Ishikawa (cell line): ENCODE measurements around the gene NTPCR.

Source experiments
- CEBPB ChIP-seq: IDR thresholded peaks from 2 replicates; pipeline ENCODE4 v1.6.1; 2012
- CREB1 ChIP-seq: IDR thresholded peaks from 2 replicates; pipeline ENCODE4 v1.6.1; 2012; ENCODE audit warnings: low read depth
- EGR1 ChIP-seq: IDR thresholded peaks from 2 replicates; pipeline ENCODE4 v1.6.1; 2012
- EP300 ChIP-seq: IDR thresholded peaks from 2 replicates; pipeline ENCODE4 v1.6.1; 2012; ENCODE audit warnings: borderline replicate concordance
- FOXM1 ChIP-seq: IDR thresholded peaks from 2 replicates; pipeline ENCODE4 v1.6.1; 2012; ENCODE audit warnings: low read depth, borderline replicate concordance
- NFIC ChIP-seq: IDR thresholded peaks from 2 replicates; pipeline ENCODE4 v1.6.1; 2012
- RAD21 ChIP-seq: IDR thresholded peaks from 2 replicates; pipeline ENCODE4 v1.6.1; 2012; ENCODE audit warnings: low read depth
- TAF1 ChIP-seq: IDR thresholded peaks from 2 replicates; pipeline ENCODE4 v1.6.1; 2012; ENCODE audit warnings: low read depth, mild to moderate bottlenecking
- TCF12 ChIP-seq: IDR thresholded peaks from 2 replicates; pipeline ENCODE4 v1.6.1; 2012; ENCODE audit warnings: low read depth
- TEAD4 ChIP-seq: IDR thresholded peaks from 2 replicates; pipeline ENCODE4 v1.6.1; 2012
- YY1 ChIP-seq: IDR thresholded peaks from 2 replicates; pipeline ENCODE4 v1.6.1; 2012; ENCODE audit warnings: low read depth
- ZBTB7A ChIP-seq: IDR thresholded peaks from 2 replicates; pipeline ENCODE4 v1.6.1; 2012; ENCODE audit warnings: low read depth
- TF ChIP-seq, protein P1 (sequence below): IDR thresholded peaks from 2 replicates; pipeline ENCODE4 v1.6.1; 2012
- TF ChIP-seq, protein P2 (sequence below): IDR thresholded peaks from 2 replicates; pipeline ENCODE4 v1.6.1; 2012
- TF ChIP-seq, protein P3 (sequence below): IDR thresholded peaks from 2 replicates; pipeline ENCODE4 v1.6.1; 2012; ENCODE audit warnings: low read depth, mild to moderate bottlenecking

NTPCR gene

DNA sequence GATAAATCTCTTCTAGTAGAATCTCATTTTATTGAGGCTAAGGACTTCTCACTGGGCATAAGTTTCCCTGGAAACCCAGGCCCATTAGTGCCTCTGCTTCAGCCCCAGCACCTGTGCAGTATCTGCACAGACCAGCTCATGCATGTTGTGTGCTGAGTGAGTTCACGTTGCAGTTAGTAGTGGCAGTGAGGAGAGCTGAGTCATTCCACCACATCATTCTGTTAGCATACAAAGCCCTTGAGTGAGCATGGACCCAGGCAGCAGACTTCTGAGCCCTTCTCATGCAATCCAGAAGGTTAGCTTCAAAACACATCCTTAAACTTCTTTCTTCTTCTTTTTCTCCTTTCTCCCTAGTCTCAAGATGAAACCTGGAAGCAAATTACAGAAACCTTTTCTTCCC is 45.8 kb upstream of the NTPCR start:
- TF ChIP-seq YY1 = no peak
- TF ChIP-seq EGR1 = no peak
- TF ChIP-seq, protein P1, sequence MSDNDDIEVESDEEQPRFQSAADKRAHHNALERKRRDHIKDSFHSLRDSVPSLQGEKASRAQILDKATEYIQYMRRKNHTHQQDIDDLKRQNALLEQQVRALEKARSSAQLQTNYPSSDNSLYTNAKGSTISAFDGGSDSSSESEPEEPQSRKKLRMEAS = no peak
- no peak for TF ChIP-seq EP300
- TF ChIP-seq, protein P2, sequence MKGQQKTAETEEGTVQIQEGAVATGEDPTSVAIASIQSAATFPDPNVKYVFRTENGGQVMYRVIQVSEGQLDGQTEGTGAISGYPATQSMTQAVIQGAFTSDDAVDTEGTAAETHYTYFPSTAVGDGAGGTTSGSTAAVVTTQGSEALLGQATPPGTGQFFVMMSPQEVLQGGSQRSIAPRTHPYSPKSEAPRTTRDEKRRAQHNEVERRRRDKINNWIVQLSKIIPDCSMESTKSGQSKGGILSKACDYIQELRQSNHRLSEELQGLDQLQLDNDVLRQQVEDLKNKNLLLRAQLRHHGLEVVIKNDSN = no peak
- no peak for TF ChIP-seq TAF1
- TF ChIP-seq NFIC = no peak
- TF ChIP-seq RAD21 = no peak
- no peak for TF ChIP-seq ZBTB7A
- TF ChIP-seq CREB1 = no peak
- no peak for TF ChIP-seq FOXM1
- no peak for TF ChIP-seq TEAD4
- no peak for TF ChIP-seq CEBPB
- no peak for TF ChIP-seq TCF12
- TF ChIP-seq, protein P3, sequence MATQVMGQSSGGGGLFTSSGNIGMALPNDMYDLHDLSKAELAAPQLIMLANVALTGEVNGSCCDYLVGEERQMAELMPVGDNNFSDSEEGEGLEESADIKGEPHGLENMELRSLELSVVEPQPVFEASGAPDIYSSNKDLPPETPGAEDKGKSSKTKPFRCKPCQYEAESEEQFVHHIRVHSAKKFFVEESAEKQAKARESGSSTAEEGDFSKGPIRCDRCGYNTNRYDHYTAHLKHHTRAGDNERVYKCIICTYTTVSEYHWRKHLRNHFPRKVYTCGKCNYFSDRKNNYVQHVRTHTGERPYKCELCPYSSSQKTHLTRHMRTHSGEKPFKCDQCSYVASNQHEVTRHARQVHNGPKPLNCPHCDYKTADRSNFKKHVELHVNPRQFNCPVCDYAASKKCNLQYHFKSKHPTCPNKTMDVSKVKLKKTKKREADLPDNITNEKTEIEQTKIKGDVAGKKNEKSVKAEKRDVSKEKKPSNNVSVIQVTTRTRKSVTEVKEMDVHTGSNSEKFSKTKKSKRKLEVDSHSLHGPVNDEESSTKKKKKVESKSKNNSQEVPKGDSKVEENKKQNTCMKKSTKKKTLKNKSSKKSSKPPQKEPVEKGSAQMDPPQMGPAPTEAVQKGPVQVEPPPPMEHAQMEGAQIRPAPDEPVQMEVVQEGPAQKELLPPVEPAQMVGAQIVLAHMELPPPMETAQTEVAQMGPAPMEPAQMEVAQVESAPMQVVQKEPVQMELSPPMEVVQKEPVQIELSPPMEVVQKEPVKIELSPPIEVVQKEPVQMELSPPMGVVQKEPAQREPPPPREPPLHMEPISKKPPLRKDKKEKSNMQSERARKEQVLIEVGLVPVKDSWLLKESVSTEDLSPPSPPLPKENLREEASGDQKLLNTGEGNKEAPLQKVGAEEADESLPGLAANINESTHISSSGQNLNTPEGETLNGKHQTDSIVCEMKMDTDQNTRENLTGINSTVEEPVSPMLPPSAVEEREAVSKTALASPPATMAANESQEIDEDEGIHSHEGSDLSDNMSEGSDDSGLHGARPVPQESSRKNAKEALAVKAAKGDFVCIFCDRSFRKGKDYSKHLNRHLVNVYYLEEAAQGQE = no peak

DNA sequence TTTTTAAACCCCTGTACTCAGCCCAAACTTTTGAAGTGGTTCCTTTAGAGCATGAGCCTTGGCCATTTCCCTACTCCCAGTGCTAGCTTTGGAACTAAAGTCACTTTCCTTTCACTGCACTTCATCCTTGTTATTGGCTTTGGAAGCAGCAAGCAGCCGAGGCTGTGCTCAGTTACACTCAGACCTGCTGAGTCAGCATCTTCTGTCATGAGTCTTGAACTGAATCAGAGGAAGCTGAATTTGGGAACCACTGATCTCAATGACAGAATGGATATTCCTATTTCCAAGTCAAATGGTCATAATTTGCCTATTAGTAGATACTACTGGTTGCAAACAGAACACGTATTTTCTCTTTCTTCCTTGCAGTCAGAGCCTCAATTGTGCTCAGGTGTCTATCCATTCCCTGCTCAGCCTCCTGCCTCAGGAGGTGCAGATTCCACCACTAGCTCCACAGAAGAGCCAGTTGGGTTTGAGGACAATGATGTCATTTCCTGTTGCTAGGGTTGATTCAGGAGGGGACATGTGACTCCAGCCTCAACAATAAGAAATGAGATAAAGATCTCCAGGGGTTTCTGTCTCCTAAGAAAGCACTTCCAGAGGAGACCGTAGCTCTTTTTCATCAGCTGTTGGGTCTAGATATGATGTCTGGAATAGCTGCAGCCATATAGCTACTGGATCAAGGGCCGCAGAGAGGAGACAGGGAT is 44.9 kb upstream of the NTPCR start:
- TF ChIP-seq EGR1 (no peak), TCF12 (no peak), TEAD4 (no peak), EP300 (no peak), YY1 (no peak), ZBTB7A (no peak), TAF1 (no peak), CREB1 (no peak), RAD21 (no peak), NFIC (no peak), CEBPB (no peak)
- TF ChIP-seq, protein P1 = no peak

DNA sequence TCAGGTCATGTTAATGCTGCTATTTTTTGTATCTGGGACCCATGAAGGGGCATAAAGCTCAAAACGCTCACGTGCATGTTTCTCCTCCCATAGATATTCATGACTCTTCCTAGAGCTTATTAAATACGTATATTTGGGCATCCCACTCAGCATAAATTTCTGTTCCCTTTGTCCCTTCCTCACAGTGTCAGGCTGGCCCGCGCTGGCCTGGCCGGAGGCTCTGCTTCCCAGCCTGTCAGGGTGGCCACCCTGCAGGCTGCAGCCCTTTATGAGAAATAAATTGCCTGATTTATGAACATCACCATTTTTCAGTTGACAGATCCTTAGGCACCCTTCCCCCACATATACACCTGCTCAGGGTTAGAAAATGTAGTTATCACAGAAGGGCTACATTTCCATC is 44.0 kb upstream of the NTPCR start:
- TF ChIP-seq TEAD4 = no peak
- TF ChIP-seq ZBTB7A = no peak
- TF ChIP-seq EGR1 = no peak
- no peak for TF ChIP-seq EP300
- no peak for TF ChIP-seq YY1

DNA sequence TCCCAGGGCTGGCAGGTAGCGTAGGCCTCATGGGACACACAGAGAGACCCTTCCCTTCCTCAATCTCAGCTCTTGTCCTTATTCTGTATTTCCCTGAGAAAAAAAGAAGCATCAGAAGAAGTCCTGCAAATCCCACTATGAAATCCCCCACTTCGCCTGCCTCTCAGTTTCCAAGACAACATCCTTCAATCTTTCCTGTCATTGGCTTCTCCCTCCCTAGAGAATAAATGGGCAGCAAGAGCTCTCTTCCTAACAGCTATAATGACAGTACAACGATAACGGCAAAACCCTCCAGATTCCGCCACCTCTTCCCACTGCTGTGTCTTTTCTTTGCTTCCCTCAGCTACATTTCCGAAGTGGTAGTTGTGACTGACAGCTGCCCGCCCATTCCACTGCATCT is 41.6 kb upstream of the NTPCR start:
- no peak for TF ChIP-seq EP300
- TF ChIP-seq TEAD4 = no peak
- TF ChIP-seq, protein P2 = no peak
- TF ChIP-seq ZBTB7A = no peak
- TF ChIP-seq RAD21 = no peak
- TF ChIP-seq, protein P1 = no peak
- no peak for TF ChIP-seq FOXM1
- TF ChIP-seq CEBPB = no peak
- TF ChIP-seq NFIC = no peak
- TF ChIP-seq, protein P3 = no peak
- TF ChIP-seq TAF1 = no peak

DNA sequence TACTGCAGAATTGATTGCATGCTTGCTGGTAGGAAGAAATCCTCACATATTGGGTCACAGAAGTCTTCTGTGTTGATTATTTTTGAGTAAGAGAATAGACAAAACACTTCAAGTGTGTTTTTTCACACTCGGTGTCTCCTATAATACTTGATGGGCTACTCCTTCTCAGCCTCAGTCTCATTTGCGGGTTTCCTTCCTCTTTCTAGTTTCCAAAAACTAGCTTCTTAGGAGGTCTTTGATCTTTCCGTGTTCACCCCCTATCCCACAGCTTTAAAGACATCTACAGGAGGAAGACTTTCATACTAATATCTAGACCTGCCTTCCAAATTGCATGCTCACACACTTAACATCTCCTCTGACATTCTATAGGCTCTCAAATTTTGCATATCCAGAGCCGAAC is 40.7 kb upstream of the NTPCR start:
- no peak for TF ChIP-seq EP300
- no peak for TF ChIP-seq EGR1
- no peak for TF ChIP-seq TAF1
- TF ChIP-seq RAD21 = no peak
- no peak for TF ChIP-seq CEBPB
- TF ChIP-seq FOXM1 = no peak
- no peak for TF ChIP-seq NFIC
- no peak for TF ChIP-seq TCF12
- no peak for TF ChIP-seq YY1
- no peak for TF ChIP-seq TEAD4
- TF ChIP-seq, protein P3 = no peak
- TF ChIP-seq, protein P1 = no peak
- no peak for TF ChIP-seq ZBTB7A
- TF ChIP-seq, protein P2 = no peak
- TF ChIP-seq CREB1 = no peak
